Keratinocyte (primary cell): ENCODE data around the gene PHYH.

ENCODE experiments used
- CTCF ChIP-seq, 3 experiments: IDR thresholded peaks in 1 of 3; conservative IDR thresholded peaks in 1 of 3; optimal IDR thresholded peaks in 1 of 3; 2 replicates in 2 of 3; 3 replicates in 1 of 3; pipeline versions ENCODE3 to v1.5.1; 2011; ENCODE audit warnings: low read length in 3 of 3, mild to moderate bottlenecking in 3 of 3, moderate library complexity in 2 of 3, control low read depth in 1 of 3, inconsistent platforms in 1 of 3; ENCODE audit not compliant: insufficient read depth in 2 of 3; ENCODE audit errors: extremely low read depth in 1 of 3
- EZH2 ChIP-seq: IDR thresholded peaks from one replicate; pipeline ENCODE4 v1.6.1; 2012; ENCODE audit warnings: inconsistent platforms, mild to moderate bottlenecking, low read length, moderate library complexity

GRCh38 chr10:13348216-13349017 lies 48.6 kb upstream of the PHYH start, which contains the start of gene SEPHS1:
- TF ChIP-seq CTCF (optimal IDR thresholded peaks at IDR 0.05 in 1 of 3, IDR thresholded peaks at IDR 0.05 in 1 of 3, conservative IDR thresholded peaks at IDR 0.05 in 1 of 3; ENCODE audit: extremely low read depth in 1 of 3, insufficient read depth in 2 of 3, low read length in 3 of 3) = no peak
- TF ChIP-seq EZH2 = no peak
